Astrocyte (in vitro differentiated cells and primary cell): ENCODE measurements around the gene VIPR1.

Source experiments
- CTCF ChIP-seq: IDR thresholded peaks from 2 replicates; pipeline ENCODE4 v1.5.1; 2011; ENCODE audit warnings: low read depth, mild to moderate bottlenecking, inconsistent platforms, low read length, moderate library complexity; ENCODE audit not compliant: insufficient read depth
- EZH2 ChIP-seq: IDR thresholded peaks from 2 replicates; pipeline ENCODE4 v1.6.1; 2012; ENCODE audit warnings: mild to moderate bottlenecking, low read length, inconsistent platforms; ENCODE audit not compliant: insufficient read depth

- TF ChIP-seq CTCF (no peak), EZH2 (no peak)
These were observed 10.4 kb upstream of the VIPR1 start for GRCh38 chr3:42491881-42492507.
